HEK293T (cell line): Measurements from ENCODE around the gene PRKACB.

Experiments
- BHLHE40 ChIP-seq: fragments of 450-650 bp; IDR thresholded peaks from 2 replicates; pipeline ENCODE4 v1.6.1; 2016; ENCODE audit warnings: mild to moderate bottlenecking, moderate library complexity, borderline replicate concordance
- ELF4 ChIP-seq: fragments of 450-650 bp; IDR thresholded peaks from 2 replicates; pipeline ENCODE4 v1.6.1; 2017; ENCODE audit warnings: antibody characterized with exemption
- FOXA1 ChIP-seq: fragments of 450-650 bp; IDR thresholded peaks from 2 replicates; pipeline ENCODE4 v1.6.1; 2016; ENCODE audit warnings: mild to moderate bottlenecking
- FOXK2 ChIP-seq: fragments of 450-650 bp; IDR thresholded peaks from 2 replicates; pipeline ENCODE4 v1.6.1; 2016; ENCODE audit warnings: mild to moderate bottlenecking
- FOXM1 ChIP-seq: fragments of 450-650 bp; IDR thresholded peaks from 2 replicates; pipeline ENCODE4 v1.6.1; 2017; ENCODE audit warnings: mild to moderate bottlenecking, borderline replicate concordance
- HDGF ChIP-seq: fragments of 450-650 bp; IDR thresholded peaks from 2 replicates; pipeline ENCODE4 v1.6.1; 2017; ENCODE audit warnings: antibody characterized with exemption, borderline replicate concordance
- LEF1 ChIP-seq: fragments of 450-650 bp; IDR thresholded peaks from 2 replicates; pipeline ENCODE4 v1.6.1; 2017; ENCODE audit warnings: mild to moderate bottlenecking, borderline replicate concordance
- SP1 ChIP-seq: fragments of 450-650 bp; IDR thresholded peaks from 2 replicates; pipeline ENCODE4 v1.6.1; 2017
- SUZ12 ChIP-seq: fragments of 450-650 bp; IDR thresholded peaks from 2 replicates; pipeline ENCODE4 v1.6.1; 2016; ENCODE audit warnings: mild to moderate bottlenecking
- TARDBP ChIP-seq: fragments of 450-650 bp; IDR thresholded peaks from 2 replicates; pipeline ENCODE4 v1.6.1; 2016
- TF ChIP-seq, protein P1 (sequence below): fragments of 450-650 bp; IDR thresholded peaks from 2 replicates; pipeline ENCODE4 v1.6.1; 2016

DNA sequence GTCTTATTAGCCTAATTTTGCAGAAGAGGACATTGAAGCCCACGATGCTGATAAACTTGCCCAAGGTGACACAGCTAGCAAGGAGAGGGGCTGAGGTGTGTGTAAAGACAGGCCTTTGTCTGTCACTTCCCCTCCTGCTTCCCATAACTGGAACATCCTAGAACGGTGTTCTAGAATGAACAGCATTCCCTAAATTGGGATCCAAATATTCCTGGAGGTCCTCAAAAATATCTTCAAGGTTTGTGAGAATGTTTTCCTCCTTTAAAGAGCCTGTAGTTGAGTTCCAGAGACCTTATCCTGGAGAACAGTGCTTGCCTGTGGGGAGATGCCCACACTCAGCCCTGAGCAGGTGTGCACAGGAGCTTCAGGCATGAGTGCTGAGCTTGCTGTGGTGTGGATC is 115.9 kb downstream of the PRKACB start:
- TF ChIP-seq FOXK2 (no peak), HDGF (no peak), FOXM1 (no peak), BHLHE40 (no peak), TARDBP (no peak), LEF1 (no peak), SUZ12 (no peak), SP1 (no peak), FOXA1 (no peak), ELF4 (no peak)
- TF ChIP-seq, protein P1, sequence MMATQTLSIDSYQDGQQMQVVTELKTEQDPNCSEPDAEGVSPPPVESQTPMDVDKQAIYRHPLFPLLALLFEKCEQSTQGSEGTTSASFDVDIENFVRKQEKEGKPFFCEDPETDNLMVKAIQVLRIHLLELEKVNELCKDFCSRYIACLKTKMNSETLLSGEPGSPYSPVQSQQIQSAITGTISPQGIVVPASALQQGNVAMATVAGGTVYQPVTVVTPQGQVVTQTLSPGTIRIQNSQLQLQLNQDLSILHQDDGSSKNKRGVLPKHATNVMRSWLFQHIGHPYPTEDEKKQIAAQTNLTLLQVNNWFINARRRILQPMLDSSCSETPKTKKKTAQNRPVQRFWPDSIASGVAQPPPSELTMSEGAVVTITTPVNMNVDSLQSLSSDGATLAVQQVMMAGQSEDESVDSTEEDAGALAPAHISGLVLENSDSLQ, result no peak
